Osteoblast (primary cell): ENCODE measurements around the gene ZNF91. TPM values are rescaled to one million over a fixed set of nuclear protein-coding genes. Genes with fewer than 3 reads are reported as not detected.
"Not testable (repeated sequence)": the region's sequence is repeated elsewhere in the genome, so short reads cannot be mapped to it uniquely, and the experiment has no call there.

Experiments
- DNase-seq: peaks from one replicate; pipeline ENCODE4 v3.0.0; 2011; ENCODE audit warnings: low spot score, mixed read lengths; ENCODE audit not compliant: insufficient read length; ENCODE audit errors: missing footprints
- H2AFZ ChIP-seq: 2 replicates; pipeline ENCODE4 v1.6.0; 2011; ENCODE audit warnings: mild to moderate bottlenecking, low read length
- H3K27ac ChIP-seq: 2 replicates; pipeline ENCODE4 v1.5.1; 2011; ENCODE audit warnings: mild to moderate bottlenecking, low read depth, low read length, moderate library complexity
- H3K27me3 ChIP-seq: 2 replicates; pipeline ENCODE4 v1.6.0; 2012; ENCODE audit warnings: mild to moderate bottlenecking, control low read depth, inconsistent platforms, low read length, moderate library complexity; ENCODE audit not compliant: insufficient read depth
- H3K36me3 ChIP-seq: 2 replicates; pipeline ENCODE4 v1.5.1; 2011; ENCODE audit warnings: mild to moderate bottlenecking, low read length, control low read depth, moderate library complexity; ENCODE audit not compliant: insufficient read depth
- H3K4me1 ChIP-seq: 2 replicates; pipeline ENCODE4 v1.5.1; 2011; ENCODE audit warnings: mild to moderate bottlenecking, low read length, control low read depth, moderate library complexity; ENCODE audit not compliant: insufficient read depth
- H3K4me2 ChIP-seq: 2 replicates; pipeline ENCODE4 v1.6.0; 2011; ENCODE audit warnings: mild to moderate bottlenecking, low read length; ENCODE audit not compliant: insufficient read depth
- H3K4me3 ChIP-seq: fragments of 200-600 bp; sonication (generic); 3 replicates; pipeline ENCODE4 v1.5.1; 2012; ENCODE audit warnings: mild to moderate bottlenecking, low read length, inconsistent platforms; ENCODE audit not compliant: insufficient read depth
- H3K79me2 ChIP-seq: 2 replicates; pipeline ENCODE4 v1.6.0; 2012; ENCODE audit warnings: mild to moderate bottlenecking, low read length, control low read depth, inconsistent platforms; ENCODE audit not compliant: insufficient read depth
- H3K9me3 ChIP-seq: 2 replicates; pipeline ENCODE4 v1.5.1; 2011; ENCODE audit warnings: low read depth, low read length, control low read depth
- H4K20me1 ChIP-seq: 2 replicates; pipeline ENCODE4 v1.6.0; 2012; ENCODE audit warnings: mild to moderate bottlenecking, low read length, control low read depth; ENCODE audit not compliant: insufficient read depth
- total RNA-seq: library from RNA; depleted of rRNA; stranded (reverse); fragments of >200 nt; gene quantifications from 2 replicates; pipeline ENCODE4 v1.2.3, GENCODE V29; 2012
- TF ChIP-seq, protein P1 (sequence below): IDR thresholded peaks from 2 replicates; pipeline ENCODE4 v1.5.1; 2011; ENCODE audit warnings: mild to moderate bottlenecking, low read depth, low read length, moderate library complexity; ENCODE audit errors: extremely low read depth

Gene ZNF91
- total RNA-seq, 1 donor, result 14.8 TPM

DNA sequence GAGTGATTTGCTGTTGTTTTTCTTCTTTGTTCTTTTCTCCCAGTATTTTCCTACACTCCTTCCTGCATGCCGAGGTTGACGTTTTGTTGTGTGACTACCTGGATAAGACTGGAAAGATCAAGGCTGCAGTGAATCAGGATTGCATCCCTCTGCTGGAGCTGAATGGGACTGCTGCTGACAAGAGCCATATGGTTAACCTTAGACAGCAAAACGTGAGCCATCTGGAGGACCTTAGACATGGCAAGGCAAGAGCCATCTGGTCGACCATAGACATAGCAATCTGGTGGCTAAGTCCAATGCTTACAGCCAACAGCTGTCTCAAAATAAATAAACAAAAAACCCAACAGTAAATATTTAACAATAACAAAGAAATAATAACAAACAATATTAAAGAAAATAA lies 42.6 kb upstream of the ZNF91 start:
- H2AFZ ChIP-seq, result no peak overlapping the region
- no peaks in the 10 kb centered on the region for H3K4me1 ChIP-seq
- H3K79me2 ChIP-seq, result no peaks in the 10 kb centered on the region
- no peaks in the 10 kb centered on the region for H3K36me3 ChIP-seq
- no peak overlapping the region for H3K4me3 ChIP-seq
- no peaks in the 10 kb centered on the region for H3K27me3 ChIP-seq
- H3K9me3 ChIP-seq, result no peaks in the 10 kb centered on the region
- no peak for DNase-seq
- no peaks in the 10 kb centered on the region for H4K20me1 ChIP-seq
- TF ChIP-seq, protein P1, sequence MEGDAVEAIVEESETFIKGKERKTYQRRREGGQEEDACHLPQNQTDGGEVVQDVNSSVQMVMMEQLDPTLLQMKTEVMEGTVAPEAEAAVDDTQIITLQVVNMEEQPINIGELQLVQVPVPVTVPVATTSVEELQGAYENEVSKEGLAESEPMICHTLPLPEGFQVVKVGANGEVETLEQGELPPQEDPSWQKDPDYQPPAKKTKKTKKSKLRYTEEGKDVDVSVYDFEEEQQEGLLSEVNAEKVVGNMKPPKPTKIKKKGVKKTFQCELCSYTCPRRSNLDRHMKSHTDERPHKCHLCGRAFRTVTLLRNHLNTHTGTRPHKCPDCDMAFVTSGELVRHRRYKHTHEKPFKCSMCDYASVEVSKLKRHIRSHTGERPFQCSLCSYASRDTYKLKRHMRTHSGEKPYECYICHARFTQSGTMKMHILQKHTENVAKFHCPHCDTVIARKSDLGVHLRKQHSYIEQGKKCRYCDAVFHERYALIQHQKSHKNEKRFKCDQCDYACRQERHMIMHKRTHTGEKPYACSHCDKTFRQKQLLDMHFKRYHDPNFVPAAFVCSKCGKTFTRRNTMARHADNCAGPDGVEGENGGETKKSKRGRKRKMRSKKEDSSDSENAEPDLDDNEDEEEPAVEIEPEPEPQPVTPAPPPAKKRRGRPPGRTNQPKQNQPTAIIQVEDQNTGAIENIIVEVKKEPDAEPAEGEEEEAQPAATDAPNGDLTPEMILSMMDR, result no peak
- H3K4me2 ChIP-seq, result no peak overlapping the region
- H3K27ac ChIP-seq, result no peak overlapping the region

DNA sequence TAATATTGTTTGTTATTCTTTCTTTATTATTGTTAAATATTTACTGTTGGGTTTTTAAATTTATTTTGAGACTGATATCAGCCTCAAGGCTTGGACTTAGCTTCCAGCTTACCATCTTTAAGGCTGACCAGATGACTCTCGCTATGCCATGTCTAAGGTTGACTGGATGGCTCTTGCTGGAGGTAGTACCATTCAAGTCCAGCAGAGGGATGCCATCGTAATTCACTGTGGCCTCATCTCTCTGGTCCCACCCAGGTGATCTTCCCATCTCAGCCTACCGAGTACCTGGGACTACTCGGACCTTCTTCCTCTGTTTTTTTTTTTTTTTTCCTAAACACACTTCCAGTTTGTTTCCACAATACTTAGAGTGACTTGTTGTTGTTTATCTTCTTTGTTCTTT lies 41.7 kb upstream of the ZNF91 start:
- Histone ChIP-seq H3K4me1 (no peaks in the 10 kb centered on the region), H3K9me3 (no peaks in the 10 kb centered on the region), H3K27me3 (no peaks in the 10 kb centered on the region), H3K4me2 (no peak overlapping the region), H3K27ac (no peak overlapping the region), H3K4me3 (no peak overlapping the region), H4K20me1 (no peaks in the 10 kb centered on the region), H3K79me2 (no peaks in the 10 kb centered on the region), H2AFZ (no peak overlapping the region), H3K36me3 (no peaks in the 10 kb centered on the region)
- no peak for DNase-seq
- TF ChIP-seq, protein P1, result no peak

DNA sequence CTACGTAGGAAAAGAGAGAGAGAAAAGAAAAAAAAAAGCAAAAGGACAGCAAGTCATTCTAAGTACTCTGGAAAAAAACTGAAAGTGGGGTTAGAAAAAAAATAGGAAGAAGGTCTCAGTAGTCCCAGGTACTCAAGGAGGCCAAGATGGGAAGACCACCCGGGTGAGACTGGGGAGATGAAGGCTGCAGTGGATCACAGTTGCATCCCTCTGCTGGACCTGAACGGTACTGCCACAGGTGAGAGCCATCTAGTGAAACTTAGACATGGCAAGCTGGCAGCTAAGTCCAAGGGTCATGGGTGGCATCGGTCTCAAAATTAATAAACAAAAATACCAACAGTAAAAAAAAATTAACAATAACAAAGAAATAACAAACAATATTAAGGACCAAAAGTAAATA lies 41.0 kb upstream of the ZNF91 start:
- no peak overlapping the region for H3K4me2 ChIP-seq
- no peaks in the 10 kb centered on the region for H3K27me3 ChIP-seq
- H3K4me1 ChIP-seq, result no peaks in the 10 kb centered on the region
- no peaks in the 10 kb centered on the region for H4K20me1 ChIP-seq
- no peaks in the 10 kb centered on the region for H3K79me2 ChIP-seq
- H3K27ac ChIP-seq, result no peak overlapping the region
- H3K4me3 ChIP-seq, result no peak overlapping the region
- H3K9me3 ChIP-seq, result no peaks in the 10 kb centered on the region
- TF ChIP-seq, protein P1, result no peak
- DNase-seq, result no peak
- no peaks in the 10 kb centered on the region for H3K36me3 ChIP-seq
- H2AFZ ChIP-seq, result no peak overlapping the region

DNA sequence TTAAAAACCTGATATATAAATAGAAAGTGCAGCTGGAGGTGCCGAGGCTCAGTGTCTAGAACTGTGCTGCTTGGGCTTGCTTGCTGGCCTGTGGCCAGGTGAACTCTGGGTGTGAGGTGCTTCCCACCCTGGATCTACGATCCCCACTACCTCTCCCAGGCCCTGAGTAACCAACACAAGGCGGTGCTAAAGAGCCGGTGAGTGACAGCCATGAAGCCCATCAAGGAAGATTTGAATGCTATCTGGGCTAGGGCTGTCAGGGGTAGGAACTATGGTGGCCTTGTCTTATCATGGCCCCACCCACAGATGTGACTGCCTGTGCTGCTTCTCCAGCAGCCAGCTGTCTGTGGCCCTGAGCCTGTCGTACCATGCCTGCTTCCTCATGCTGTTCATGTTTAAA lies 25.6 kb upstream of the ZNF91 start:
- Histone ChIP-seq H3K4me3 (no peak overlapping the region), H3K27me3 (no peaks in the 10 kb centered on the region), H3K9me3 (no peaks in the 10 kb centered on the region), H3K79me2 (no peaks in the 10 kb centered on the region), H3K27ac (no peak overlapping the region), H2AFZ (no peak overlapping the region), H3K4me1 (no peaks in the 10 kb centered on the region), H3K36me3 (no peaks in the 10 kb centered on the region), H4K20me1 (no peaks in the 10 kb centered on the region), H3K4me2 (no peak overlapping the region)
- no peak for DNase-seq
- TF ChIP-seq, protein P1, result no peak

DNA sequence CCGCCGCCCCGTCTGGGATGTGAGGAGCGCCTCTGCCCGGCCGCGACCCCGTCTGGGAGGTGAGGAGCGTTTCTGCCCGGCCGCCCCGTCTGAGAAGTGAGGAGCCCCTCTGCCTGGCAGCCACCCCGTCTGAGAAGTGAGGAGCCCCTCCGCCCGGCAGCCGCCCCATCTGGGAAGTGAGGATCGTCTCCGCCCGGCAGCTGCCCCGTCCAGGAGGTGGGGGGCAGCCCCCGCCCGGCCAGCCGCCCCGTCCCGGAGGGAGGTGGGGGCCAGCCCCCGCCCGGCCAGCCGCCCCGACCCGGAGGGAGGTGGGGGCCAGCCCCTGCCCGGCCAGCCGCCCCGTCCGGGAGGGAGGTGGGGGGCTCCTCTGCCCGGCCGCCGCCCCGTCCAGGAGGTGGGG lies 24.0 kb upstream of the ZNF91 start:
- DNase-seq, H3K27ac ChIP-seq, H3K4me3 ChIP-seq, H3K27me3 ChIP-seq, H3K36me3 ChIP-seq, H4K20me1 ChIP-seq, H3K4me1 ChIP-seq, H3K4me2 ChIP-seq, H2AFZ ChIP-seq, H3K79me2 ChIP-seq, H3K9me3 ChIP-seq: not testable (repeated sequence)
